Eye (tissue), 1 donor: ENCODE data around the gene GPBAR1.

Experiments
- DNase-seq: peaks from one replicate; pipeline ENCODE4 v3.0.0-alpha.2; 2015

The GPBAR1 gene

DNA sequence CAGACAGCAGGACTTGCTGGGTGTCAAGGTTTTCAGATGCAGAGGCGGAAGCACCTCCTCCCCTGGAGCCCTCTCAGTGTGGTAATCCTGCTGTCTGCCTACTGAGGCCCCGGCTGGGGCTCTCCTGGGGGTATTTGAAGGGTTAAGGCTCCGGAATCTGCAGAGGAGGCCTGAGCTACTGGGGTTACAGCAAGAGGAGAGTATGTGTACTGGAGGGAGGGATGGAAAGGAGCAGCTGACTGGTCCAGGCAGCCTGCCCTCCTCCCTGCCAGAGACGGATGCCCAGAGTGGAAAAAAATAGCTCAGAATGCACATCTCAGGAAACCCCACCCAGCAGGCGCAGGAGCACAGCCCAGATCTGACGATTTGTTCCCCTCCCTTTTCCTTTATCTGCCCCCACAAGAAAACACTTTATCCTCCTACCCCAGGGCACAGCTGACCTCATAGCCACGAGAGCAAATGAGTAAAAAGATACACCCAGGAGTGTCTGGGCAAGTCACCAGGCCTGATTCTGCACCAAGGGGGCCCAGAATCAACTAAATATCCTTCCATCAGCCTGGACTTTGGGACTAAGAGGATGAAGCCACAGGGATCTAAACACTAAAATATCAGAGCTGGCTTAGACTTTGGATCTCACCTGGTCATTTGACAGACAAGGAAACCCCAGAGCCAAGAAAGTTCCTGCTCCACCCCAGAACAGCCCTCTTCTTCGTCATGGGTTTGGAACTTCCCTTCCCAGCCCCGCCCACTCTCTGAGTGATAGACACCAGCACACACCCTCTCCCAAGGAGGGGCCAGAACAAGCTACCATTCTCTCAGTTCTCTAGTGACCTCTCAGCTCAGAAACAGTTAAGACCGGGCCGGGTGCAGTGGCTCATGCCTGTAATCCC lies 26.0 kb downstream of the GPBAR1 start:
- DNase-seq, result peak; percentile 87

DNA sequence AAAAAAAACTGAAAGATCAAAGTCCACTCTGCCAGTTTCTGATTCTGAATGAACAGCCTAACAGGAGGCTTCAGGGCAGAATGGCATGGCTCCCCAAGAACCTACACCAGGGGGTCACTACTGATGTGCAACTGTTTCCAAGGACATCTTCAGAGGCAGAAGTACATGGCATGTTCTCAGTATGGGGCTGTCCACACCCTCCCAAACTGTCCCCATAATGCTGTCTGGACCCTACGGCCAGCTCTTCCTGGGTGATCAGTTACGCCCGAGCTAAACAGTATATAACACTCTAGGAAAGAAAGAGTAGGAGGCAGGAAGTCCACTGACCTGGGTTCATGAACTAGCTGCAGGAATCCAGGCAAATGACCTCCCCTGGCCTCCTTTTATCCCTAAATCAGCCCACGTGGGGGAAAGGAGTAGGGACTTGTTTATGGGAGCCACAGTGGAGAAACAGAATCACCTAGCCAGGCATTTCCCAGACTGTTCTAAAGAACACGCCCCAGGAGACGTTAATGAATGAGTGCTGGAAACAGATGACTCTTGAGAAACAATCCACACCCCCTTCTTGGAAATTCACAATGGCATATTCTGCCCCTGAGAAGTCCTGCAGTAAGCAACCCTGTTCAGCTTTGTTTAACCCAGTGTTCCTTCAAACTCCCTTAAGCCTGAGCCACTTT lies 29.0 kb downstream of the GPBAR1 start:
- no peak for DNase-seq

GRCh38 chr2:218290316-218291261 lies 29.8 kb downstream of the GPBAR1 start:
- DNase-seq, result no peak

- DNase-seq, result no peak
Measured at GRCh38 chr2:218291318-218292047, 30.7 kb downstream of the GPBAR1 start.

- peak; percentile 85 for DNase-seq
Measured at GRCh38 chr2:218292048-218293014, 31.5 kb downstream of the GPBAR1 start, which contains the start of gene TMBIM1. TMBIM1 (minus strand) TSS chr2:218292503; CDS start chr2:218282141, 10,362 bp downstream.

- no peak for DNase-seq
Measured at GRCh38 chr2:218293715-218294429, 33.1 kb downstream of the GPBAR1 start.

DNA sequence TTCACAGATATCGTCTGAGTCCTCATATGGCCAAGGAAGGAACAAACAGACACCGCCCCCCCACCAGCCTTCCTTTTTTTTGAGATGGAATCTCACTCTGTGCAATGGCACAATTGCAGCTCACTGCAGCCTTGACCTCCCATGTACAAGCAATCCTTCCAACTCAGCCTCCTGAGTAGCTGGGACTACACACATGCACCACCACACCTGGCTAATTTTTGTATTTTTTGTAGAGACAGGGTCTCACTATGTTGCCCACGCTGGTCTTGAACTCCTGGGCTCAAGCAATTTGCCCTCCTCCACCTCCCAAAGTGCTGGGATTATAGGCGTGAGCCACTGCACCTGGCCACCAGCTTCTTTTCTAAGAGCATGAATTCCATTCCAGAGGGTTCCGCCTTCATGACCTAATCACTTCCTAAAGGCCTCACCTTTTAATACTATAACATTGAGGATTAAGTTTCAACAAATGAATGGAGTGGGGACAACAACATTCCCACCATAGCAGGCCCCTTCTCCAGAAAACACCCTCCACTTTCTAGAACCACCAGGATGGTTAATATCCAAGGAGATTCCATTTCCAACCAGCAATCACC lies 33.7 kb downstream of the GPBAR1 start:
- no peak for DNase-seq

- DNase-seq, result no peak
Measured at GRCh38 chr2:218295029-218295428, 34.2 kb downstream of the GPBAR1 start.

DNA sequence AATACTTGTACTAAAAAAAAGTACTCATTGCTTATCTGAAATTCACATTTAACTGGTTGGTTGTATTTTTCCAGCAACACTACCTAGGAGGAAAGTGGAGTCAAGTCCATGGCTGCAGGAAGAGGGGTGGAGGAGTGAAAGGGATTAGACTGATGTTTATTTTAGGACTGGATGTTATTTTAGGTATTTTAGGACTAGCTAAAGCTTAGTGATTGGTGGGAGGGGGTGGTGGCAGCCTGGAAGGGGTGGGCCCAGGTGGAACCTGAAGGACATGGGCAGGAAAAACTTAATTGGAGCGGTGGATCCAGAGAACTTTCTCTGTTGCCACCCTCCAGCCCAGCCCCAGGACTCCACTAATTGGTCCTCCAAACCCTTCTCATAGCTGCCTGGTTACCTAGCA lies 35.4 kb downstream of the GPBAR1 start:
- no peak for DNase-seq

- DNase-seq, result no peak
Measured at GRCh38 chr2:218296847-218297246, 36.0 kb downstream of the GPBAR1 start.

DNA sequence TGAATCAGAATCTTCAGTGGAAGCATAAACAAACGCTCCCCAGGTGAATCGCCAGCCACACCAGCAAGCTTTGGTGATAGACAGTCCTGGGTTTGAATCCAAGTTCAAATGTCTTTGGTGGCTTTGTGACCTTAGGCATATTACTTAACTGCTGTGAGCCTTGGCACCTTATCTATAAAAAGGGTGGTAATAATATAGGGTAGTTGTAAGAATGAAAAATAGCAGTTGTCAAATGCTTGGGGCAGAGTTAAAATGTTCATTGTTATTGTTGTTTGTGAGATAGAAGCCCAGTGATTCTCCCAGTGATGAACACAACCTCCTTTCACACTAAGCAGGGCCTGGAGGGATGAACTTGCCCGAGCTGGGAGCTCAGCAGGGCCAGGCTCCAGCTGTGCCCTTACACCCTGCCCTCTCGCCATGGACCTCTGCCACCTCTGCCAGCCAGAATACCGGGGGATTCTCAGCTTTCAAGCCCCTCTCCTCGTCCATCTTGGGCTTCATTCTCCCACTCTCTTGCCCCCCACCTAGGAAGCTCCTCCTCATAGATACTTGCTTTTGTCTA lies 37.6 kb downstream of the GPBAR1 start:
- DNase-seq, result no peak

DNA sequence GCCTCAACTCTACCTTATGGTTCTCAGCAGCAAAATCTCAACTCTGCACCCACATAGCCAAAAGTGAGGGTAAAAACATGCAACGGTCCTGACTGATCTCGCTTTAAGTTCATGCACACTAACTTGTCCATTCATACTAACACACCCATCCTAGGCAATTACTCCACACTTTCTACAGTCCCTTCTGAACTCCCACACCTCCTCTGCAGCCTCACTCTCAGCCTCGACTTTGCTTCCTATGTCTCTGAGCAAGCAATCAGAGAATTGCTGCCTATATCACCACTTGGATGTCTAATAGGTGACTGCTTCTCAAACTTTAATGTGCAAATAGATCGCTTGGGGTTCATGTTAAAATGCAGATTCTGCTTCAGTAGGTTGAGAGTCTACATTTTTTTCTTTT lies 39.3 kb downstream of the GPBAR1 start:
- no peak for DNase-seq

DNA sequence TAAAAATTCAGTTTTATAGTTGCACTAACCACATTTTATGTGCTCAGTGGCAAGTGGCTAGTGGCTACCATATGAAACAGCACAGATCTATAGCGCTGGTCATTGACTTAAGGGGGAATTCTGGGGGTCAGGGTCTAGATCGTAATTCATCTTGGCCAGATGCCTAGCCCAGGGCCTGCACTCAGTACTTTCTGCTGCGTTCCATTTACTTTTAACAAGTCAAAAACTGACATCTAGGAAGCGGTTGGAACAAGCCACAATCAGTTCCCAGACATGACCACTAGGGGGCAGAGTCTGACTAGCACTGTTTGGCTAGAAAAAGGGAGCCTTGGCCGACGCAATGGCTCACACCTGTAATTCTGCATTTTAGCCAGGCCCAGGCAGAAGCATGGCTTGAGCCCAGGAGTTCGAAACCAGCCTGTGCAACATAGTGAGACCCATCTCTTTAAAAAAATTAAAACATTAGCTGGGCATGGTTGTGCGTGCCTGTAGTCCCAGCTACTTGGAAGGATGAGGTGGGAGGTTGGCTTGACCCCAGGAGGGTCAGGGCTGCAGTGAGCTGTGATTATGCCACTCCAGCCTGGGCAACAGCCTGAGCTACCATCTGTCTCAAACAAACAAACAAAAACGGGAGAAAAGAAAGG lies 40.5 kb downstream of the GPBAR1 start:
- peak; percentile 96 for DNase-seq

DNA sequence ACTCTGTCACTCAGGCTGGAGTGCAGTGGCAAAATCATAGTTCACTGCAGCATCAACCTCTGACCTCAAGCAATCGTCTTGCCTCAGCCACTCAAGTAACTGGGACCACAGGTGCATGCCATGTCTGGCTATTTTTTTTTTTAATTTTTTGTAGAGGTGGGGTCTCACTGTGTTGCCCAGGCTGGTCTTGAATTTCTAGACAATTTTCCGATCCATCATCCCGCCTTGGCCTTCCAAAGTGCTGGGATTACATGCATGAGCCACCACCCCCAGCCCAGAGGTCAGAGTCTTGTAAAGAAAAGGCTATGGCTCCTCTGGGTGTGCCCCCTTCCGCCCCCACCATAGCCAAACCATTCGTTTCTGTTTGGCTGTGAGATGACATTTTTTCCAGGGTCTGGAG lies 44.6 kb downstream of the GPBAR1 start:
- DNase-seq, result no peak

DNA sequence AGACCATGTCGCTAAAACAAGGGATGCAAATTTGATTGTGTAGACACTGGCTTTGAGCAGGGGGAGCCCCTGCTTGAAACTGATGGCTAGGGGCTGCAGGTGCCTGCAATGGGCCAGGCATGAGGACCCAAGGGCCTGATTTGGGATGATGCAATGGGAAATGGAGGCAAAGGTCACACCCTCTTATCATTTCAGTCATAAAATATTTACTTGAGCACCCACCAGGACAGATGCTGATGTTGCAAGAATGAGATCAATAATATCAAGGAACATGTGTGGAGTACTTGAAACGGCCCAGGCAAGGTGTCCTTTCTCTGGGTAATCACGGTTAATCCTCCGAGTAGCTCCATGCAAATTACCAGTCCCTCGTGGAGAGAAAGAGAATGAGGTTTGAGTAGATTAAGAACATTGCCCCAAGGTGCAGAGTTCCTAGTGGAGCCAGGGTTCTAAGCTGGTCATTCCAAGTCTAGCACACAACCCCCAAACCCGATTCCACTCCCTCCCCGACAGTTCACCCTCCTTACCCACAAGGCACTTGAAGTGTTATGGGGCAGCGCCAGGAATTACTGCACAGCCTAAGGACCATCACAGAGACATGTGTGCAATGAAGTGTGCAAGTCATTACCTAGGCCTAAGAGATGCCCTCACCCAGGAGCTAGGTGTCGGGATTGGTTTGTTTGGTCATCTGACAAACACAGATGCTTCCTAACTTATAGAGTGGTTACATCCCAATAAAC lies 45.5 kb downstream of the GPBAR1 start:
- DNase-seq, result no peak

GRCh38 chr2:218307415-218308090 lies 46.7 kb downstream of the GPBAR1 start:
- DNase-seq, result no peak

DNA sequence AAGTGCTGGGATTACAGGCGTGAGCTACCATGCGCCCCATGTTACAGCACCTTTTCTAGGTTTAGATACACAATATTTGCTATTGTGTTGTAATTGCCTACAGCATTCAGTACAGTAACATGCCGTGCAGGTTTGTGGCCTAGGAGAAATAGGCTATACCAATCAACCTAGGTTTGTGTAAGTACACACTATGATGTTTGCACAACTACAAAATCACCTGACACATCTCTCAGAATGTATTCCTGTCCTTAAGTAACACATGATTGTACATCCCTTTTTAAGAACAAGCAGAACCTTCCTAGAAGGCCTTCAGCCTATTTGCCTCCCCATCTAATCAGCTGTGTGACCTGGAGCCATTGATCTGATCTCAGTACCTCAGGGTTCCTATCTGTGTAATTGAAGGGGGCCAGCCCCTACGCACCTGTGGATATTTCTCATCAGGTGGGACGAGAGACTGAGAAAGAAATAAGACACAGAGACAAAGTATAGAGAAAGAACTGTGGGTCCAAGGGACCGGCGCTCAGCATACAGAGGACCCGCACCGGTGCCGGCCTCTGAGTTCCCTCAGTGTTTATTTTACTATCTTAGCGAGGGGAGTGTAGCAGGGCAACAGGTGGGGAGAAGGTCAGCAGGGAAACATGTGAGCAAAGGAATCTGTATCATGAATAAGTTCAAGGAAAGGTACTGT lies 50.2 kb downstream of the GPBAR1 start:
- no peak for DNase-seq
